Peyer's patch (tissue), 4 donors: ENCODE measurements around the gene MESP1.

ENCODE experiments used
- POLR2A ChIP-seq, 2 donors: fragments of 450-650 bp; IDR thresholded peaks; one replicate each; pipeline ENCODE4 v1.5.1; 2017; ENCODE audit warnings: antibody characterized with exemption in 2 of 2, mild to moderate bottlenecking in 2 of 2, moderate library complexity in 2 of 2
- TF ChIP-seq, protein P1 (sequence below), 6 experiments: fragments of 450-650 bp in 4 of 6; fragments of 200-600 bp in 2 of 6; sonication (generic) in 1 of 6; IDR thresholded peaks; one replicate each; pipeline ENCODE4 v1.5.1; 2017 to 2019; ENCODE audit warnings: antibody characterized with exemption in 6 of 6, mild to moderate bottlenecking in 3 of 6, moderate library complexity in 1 of 6

DNA sequence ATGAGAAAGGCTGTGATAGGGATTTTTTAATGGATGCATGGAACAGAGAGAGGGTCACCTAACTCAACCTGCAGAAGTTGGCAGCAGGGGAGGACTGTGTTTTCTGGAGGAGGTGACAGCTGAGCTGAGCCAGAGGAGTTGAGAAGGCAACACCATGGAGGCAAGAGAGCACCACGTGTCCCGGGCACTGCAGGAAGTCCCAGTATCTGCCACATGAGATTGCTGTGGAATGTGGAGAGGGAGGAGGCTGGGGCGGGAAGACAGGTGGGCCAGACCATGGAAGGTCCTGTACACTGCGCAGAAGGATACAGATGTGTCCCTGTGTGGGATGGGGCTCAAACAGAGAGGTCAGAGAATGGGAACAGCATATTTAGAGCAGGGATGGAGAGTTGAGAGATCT lies 15.3 kb downstream of the MESP1 start:
- TF ChIP-seq POLR2A (IDR thresholded peaks at IDR 0.05) = no peak
- TF ChIP-seq, protein P1, sequence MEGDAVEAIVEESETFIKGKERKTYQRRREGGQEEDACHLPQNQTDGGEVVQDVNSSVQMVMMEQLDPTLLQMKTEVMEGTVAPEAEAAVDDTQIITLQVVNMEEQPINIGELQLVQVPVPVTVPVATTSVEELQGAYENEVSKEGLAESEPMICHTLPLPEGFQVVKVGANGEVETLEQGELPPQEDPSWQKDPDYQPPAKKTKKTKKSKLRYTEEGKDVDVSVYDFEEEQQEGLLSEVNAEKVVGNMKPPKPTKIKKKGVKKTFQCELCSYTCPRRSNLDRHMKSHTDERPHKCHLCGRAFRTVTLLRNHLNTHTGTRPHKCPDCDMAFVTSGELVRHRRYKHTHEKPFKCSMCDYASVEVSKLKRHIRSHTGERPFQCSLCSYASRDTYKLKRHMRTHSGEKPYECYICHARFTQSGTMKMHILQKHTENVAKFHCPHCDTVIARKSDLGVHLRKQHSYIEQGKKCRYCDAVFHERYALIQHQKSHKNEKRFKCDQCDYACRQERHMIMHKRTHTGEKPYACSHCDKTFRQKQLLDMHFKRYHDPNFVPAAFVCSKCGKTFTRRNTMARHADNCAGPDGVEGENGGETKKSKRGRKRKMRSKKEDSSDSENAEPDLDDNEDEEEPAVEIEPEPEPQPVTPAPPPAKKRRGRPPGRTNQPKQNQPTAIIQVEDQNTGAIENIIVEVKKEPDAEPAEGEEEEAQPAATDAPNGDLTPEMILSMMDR (IDR thresholded peaks at IDR 0.05) = no peak
